Stimulated activated naive CD8-positive, alpha-beta T cell treated with anti-CD3 and anti-CD28 coated beads, Interleukin-15, Interleukin-2, amounts not matched to agents 100 ng/mL and 50 ng/mL, for 24 hours (primary cell): ENCODE measurements around the gene SPHK1.

Experiments
- H3K27ac Mint-ChIP-seq: one replicate; pipeline ENCODE4 v1.8.0; 2021; ENCODE audit warnings: mild to moderate bottlenecking, mixed read lengths
- H3K27me3 Mint-ChIP-seq: one replicate; pipeline ENCODE4 v1.8.0; 2021; ENCODE audit warnings: mixed read lengths
- H3K36me3 Mint-ChIP-seq: one replicate; pipeline ENCODE4 v1.8.0; 2021; ENCODE audit warnings: low read depth, mixed read lengths
- H3K4me1 Mint-ChIP-seq: one replicate; pipeline ENCODE4 v1.8.0; 2021; ENCODE audit warnings: low read depth, mixed read lengths
- H3K4me3 Mint-ChIP-seq: one replicate; pipeline ENCODE4 v1.8.0; 2021; ENCODE audit warnings: mild to moderate bottlenecking, mixed read lengths
- H3K9me3 Mint-ChIP-seq: one replicate; pipeline ENCODE4 v1.8.0; 2021; ENCODE audit warnings: mixed read lengths

SPHK1 gene

GRCh38 chr17:76405607-76405966 lies 21.2 kb downstream of the SPHK1 start:
- peaks cover 45% of the 10 kb centered on the region for H3K36me3 Mint-ChIP-seq
- no peaks in the 10 kb centered on the region for H3K27me3 Mint-ChIP-seq
- no peak overlapping the region for H3K27ac Mint-ChIP-seq

DNA sequence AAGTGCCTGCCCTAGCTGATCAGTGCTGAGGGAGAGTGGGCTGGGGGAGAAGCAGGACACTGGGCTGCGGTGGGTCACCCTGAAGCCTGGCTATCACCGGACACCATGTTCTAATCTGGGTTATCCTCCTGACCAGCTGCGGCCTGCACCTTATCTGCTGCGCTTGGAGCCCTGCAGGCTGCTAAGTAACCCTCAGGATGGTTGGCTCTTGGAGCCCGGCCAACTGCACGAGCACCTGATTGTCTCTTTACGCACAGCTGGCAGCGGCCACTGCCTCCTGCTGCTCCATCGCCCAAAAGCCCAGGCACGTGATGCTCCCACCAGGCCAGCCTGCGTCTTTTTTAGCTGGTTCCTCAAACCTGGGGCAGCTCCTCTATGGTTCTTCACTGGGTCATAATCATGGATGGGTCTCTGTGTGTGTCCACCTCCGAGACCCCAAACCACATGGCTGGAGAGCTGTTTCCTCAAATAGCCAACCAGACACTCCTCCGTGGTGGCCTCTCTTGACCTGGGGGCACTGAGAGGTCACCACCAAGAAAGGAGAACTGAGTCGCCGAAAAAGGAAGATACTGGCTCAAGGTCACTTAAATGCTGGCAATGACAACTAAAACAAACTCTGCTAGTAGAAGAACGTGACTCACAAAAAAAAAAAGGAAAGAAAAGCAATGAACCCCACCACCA lies 21.7 kb downstream of the SPHK1 start:
- H3K4me1 Mint-ChIP-seq: peaks cover 15% of the 10 kb centered on the region
- H3K36me3 Mint-ChIP-seq: peaks cover 40% of the 10 kb centered on the region
- no peak overlapping the region for H3K4me3 Mint-ChIP-seq
- H3K27ac Mint-ChIP-seq: no peak overlapping the region
- H3K9me3 Mint-ChIP-seq: no peaks in the 10 kb centered on the region
- no peaks in the 10 kb centered on the region for H3K27me3 Mint-ChIP-seq

More at GRCh38 chr17:76405607-76405966, 21.2 kb downstream of the SPHK1 start:
- Mint-ChIP-seq H3K4me3 (no peak overlapping the region), H3K4me1 (peaks cover 15% of the 10 kb centered on the region), H3K9me3 (no peaks in the 10 kb centered on the region)

DNA sequence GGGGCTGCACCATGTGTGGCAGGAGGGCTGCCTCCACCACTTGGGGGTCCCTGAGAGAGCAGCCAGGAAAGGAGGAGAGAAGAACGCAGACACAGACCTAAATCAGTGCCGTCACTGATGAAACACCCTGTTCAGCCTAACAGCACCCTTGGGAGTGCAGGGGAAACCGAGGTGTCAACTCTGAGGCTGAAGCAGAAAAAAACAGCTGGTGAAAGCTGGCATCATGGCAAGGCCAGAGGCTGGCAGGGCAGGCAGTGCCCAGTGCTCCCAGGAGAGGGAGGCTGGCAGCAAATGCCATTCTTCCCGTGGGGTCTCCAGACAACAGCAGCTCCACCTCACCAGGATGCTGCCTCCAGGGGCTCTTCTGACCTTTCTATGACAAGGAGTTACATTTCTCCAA lies 23.1 kb downstream of the SPHK1 start:
- no peaks in the 10 kb centered on the region for H3K27me3 Mint-ChIP-seq

DNA sequence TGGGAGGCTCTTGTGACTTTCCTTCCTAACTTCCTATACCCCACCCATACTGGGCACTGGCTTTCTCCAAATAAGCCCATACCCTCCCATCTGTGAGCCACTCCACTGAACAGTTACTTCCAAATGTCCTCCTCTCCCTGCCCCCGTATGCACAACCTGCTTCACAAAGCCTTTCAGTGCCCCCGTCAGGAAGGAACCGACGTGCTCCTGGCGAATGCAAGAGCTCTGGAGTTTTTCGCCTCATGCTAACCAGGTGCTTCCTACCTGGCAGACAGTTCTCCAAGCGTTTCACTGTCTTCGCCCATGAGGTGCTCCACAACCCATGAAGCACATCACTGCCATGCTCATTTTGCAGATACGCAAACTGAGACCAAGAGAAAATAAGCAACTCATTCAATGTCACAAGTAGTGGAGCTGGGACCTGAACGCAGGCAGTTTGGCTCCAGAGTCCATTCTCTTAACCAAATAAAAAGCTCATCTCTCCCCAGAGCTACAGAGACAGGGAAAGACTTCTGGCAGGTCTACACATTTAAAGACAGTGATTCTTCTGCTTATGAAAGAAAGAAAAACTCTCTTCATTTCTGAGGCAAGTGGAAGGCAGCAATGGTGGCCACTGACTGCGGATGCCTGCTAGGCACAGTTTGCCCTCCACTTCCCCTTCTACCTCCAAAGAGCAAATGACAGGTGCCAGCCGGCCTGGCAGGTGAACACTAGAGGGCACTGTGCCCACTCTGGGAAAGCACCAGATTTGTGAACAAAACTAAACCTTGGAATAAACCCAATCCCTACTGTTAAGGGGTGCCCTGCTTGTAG lies 23.8 kb downstream of the SPHK1 start:
- H3K27me3 Mint-ChIP-seq: no peaks in the 10 kb centered on the region
- H3K9me3 Mint-ChIP-seq: no peaks in the 10 kb centered on the region
- no peak overlapping the region for H3K27ac Mint-ChIP-seq
- no peak overlapping the region for H3K4me3 Mint-ChIP-seq
- H3K4me1 Mint-ChIP-seq: peaks cover 15% of the 10 kb centered on the region
- peaks cover 21% of the 10 kb centered on the region for H3K36me3 Mint-ChIP-seq

More for the DNA sequence above, 23.1 kb downstream of the SPHK1 start:
- Mint-ChIP-seq H3K27ac (no peak overlapping the region), H3K4me1 (peaks cover 15% of the 10 kb centered on the region), H3K9me3 (no peaks in the 10 kb centered on the region), H3K36me3 (peaks cover 28% of the 10 kb centered on the region), H3K4me3 (no peak overlapping the region)

DNA sequence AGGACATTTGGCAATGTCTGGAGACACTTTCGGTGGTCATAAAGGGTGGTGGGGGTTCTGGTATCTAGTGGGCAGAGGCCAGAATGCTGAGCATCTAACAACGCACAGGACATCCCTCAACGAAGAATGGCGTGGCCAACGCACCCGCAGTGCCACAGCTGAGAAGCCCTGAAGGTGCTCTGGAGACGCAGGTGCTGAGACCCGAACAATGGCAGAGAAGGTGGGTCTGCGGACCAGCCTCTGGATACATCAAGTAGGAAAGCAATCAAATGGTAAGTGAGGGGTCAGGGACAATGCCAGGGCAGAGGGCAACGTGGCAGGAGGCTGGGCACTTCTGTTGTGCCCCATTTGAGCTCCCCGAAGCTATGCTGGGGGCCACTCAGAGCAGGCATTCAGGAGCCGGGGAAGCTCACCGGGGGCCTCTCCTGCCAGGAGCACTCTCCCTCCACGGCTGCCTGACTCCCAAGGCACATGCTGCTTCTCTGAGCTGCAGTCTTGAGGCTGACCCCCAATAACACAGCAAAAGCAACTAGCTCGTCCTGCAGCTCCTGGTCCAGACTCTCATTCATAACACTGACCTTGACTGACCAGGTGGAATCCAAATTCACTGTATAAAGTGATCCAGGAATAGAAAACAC lies 26.0 kb downstream of the SPHK1 start:
- no peak overlapping the region for H3K27ac Mint-ChIP-seq
- no peaks in the 10 kb centered on the region for H3K27me3 Mint-ChIP-seq
- H3K36me3 Mint-ChIP-seq: peaks cover 3% of the 10 kb centered on the region
- no peaks in the 10 kb centered on the region for H3K9me3 Mint-ChIP-seq
- peaks cover 13% of the 10 kb centered on the region for H3K4me1 Mint-ChIP-seq
- H3K4me3 Mint-ChIP-seq: no peak overlapping the region

GRCh38 chr17:76411247-76411646 lies 26.8 kb downstream of the SPHK1 start:
- Mint-ChIP-seq H3K4me1 (peaks cover 8% of the 10 kb centered on the region), H3K36me3 (peaks cover 3% of the 10 kb centered on the region), H3K9me3 (no peaks in the 10 kb centered on the region), H3K27ac (no peak overlapping the region), H3K4me3 (no peak overlapping the region), H3K27me3 (no peaks in the 10 kb centered on the region)

- Mint-ChIP-seq H3K27ac (no peak overlapping the region), H3K4me3 (no peak overlapping the region), H3K27me3 (no peaks in the 10 kb centered on the region), H3K36me3 (peaks cover 10% of the 10 kb centered on the region), H3K9me3 (no peaks in the 10 kb centered on the region), H3K4me1 (peaks cover 8% of the 10 kb centered on the region)
Measured at GRCh38 chr17:76414334-76415295, 30.2 kb downstream of the SPHK1 start.

DNA sequence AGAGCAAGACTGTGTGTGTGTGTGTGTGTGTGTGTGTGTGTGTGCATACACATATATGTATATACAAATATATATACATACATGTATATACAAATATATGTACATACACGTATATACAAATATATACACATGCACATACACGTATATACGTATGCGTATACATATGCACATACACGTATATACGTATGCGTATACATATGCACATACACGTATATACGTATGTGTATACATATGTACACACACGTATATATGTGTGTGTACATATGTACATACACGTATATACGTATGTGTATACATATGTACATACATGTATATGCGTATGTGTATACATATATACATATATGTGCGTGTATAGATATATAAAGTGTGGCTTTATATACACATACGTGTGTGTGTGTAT lies 31.4 kb downstream of the SPHK1 start:
- Mint-ChIP-seq H3K4me3 (no peak overlapping the region), H3K9me3 (no peaks in the 10 kb centered on the region), H3K4me1 (peaks cover 20% of the 10 kb centered on the region), H3K36me3 (peaks cover 10% of the 10 kb centered on the region), H3K27ac (no peak overlapping the region), H3K27me3 (no peaks in the 10 kb centered on the region)

GRCh38 chr17:76416457-76416856 lies 32.0 kb downstream of the SPHK1 start:
- H3K9me3 Mint-ChIP-seq: no peaks in the 10 kb centered on the region
- peaks cover 10% of the 10 kb centered on the region for H3K36me3 Mint-ChIP-seq
- peak overlapping the region; percentile 1 for H3K27ac Mint-ChIP-seq
- no peaks in the 10 kb centered on the region for H3K27me3 Mint-ChIP-seq
- peaks cover 20% of the 10 kb centered on the region for H3K4me1 Mint-ChIP-seq
- H3K4me3 Mint-ChIP-seq: no peak overlapping the region

DNA sequence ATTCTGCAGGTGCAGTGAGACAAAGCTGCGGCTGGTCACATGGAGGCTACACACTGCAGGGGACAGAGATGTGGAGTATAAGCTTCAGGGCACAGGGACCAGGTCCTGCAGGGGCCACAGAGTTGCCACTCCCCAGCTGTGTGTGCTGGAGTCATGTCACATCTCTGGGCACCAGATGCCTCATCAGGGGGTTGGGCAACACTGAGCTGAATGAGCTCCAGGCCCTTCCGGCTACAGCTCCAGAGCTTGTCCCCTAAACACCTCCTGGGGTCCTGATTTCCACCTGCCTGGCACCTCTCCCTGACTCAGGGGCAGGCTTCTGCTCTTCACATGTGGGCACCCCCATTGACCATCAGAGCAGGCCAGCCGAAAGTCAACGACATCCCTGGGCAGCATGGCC lies 32.5 kb downstream of the SPHK1 start:
- no peaks in the 10 kb centered on the region for H3K9me3 Mint-ChIP-seq
- H3K36me3 Mint-ChIP-seq: peaks cover 10% of the 10 kb centered on the region
- H3K27me3 Mint-ChIP-seq: no peaks in the 10 kb centered on the region
- no peak overlapping the region for H3K27ac Mint-ChIP-seq
- peaks cover 20% of the 10 kb centered on the region for H3K4me1 Mint-ChIP-seq
- H3K4me3 Mint-ChIP-seq: no peak overlapping the region

DNA sequence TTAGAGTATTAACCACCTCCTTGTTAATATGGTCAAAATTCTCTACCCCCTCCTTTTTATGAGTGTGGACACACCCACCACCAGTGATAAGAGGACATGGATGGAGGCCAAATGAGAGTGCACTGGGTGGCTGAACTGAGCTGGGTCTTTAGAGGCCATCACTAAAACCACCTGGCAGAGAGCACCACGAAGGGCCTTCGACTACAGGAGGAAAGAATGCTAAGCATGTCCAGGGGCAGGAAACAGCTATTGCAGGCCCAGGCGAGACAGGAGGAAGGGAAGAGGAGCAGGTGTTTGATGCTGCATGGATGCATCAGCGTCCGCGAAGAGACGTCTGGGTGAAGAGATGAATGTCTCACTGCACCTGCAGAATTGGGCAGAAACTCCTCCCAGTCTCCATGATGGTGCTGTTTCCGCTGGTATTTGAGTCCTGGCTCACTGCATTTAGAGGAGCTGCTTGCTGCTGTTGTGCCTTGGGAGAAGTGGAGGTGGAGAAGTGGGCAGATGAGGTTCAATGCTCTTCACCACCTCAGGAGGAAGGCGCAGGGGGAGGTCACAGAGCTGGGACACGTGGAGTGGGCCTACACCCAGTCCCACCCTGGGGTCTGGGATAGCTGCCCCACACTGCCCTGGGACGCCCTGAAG lies 33.2 kb downstream of the SPHK1 start:
- Mint-ChIP-seq H3K4me1 (peaks cover 24% of the 10 kb centered on the region), H3K27me3 (no peaks in the 10 kb centered on the region), H3K27ac (no peak overlapping the region), H3K36me3 (peaks cover 16% of the 10 kb centered on the region), H3K9me3 (no peaks in the 10 kb centered on the region), H3K4me3 (no peak overlapping the region)

DNA sequence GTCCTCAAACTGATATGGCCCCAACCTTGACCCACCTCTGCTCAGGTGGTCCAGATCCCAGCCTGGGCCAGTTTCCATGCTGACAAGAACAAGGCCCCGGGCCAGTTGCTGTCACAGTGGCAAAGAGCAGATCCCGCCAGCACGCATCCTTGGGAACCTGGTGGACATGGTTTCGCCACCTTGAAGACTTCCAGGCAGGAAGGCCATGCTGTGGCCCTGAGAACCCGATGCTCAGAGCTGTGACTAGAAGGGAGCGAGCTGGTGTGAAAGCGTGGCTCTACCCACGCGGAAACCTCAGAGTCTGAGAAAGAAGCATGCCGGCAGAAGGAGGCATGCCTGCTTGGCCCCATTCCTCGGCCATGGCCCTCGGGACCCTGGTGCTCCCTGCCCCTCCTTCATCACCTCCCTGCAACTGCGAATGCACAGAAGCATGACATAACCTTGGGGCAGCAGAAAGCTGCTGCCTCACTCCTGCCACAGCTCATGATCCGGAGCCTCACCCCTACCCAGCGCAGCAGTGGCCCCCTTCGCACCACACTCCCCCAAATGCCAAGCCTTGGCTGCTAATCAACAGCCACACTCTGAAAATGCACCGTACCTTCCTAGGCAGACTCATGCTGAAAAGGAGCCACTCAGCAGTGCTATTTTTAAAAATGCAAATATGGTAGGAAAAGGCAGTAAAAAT lies 35.3 kb downstream of the SPHK1 start:
- H3K27me3 Mint-ChIP-seq: no peaks in the 10 kb centered on the region
- peaks cover 29% of the 10 kb centered on the region for H3K4me1 Mint-ChIP-seq
- peaks cover 20% of the 10 kb centered on the region for H3K36me3 Mint-ChIP-seq
- H3K9me3 Mint-ChIP-seq: no peaks in the 10 kb centered on the region
- H3K27ac Mint-ChIP-seq: no peak overlapping the region
- no peak overlapping the region for H3K4me3 Mint-ChIP-seq

DNA sequence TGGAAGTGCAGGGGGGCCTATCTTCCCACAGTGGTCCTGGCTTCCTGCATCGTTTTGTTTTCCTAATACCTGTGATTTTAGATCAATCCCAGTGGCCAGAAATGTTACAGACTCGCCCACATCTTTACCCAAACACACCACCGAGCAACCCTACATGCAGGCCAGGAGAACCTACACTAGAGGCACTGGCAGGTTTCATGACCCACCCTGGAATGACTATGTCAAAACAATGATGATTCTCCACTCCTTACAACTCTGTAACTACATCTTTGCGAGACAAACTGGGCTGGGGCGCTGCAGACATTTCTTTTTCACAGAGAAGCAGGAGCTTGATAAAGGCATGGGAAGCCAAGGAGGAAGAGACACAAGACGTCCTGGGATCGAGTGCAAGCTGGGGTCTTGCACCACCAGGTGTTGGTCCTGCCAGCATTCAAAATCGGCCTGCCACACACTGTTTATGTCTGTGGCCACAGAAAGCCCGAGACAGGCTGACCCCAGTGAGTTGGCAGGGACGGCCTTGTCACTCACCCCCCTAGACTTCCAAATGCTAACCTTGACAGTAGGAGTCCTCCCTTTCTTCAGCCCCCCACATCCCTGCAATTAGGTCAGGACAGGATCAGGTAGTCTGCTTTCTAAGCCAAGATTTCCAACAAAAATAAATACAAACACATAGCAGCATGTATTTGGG lies 36.1 kb downstream of the SPHK1 start:
- Mint-ChIP-seq H3K4me1 (peaks cover 33% of the 10 kb centered on the region), H3K36me3 (peaks cover 23% of the 10 kb centered on the region), H3K9me3 (no peaks in the 10 kb centered on the region), H3K4me3 (no peak overlapping the region), H3K27ac (peak overlapping the region; percentile 28), H3K27me3 (no peaks in the 10 kb centered on the region)
